HG02610 (cell line): ENCODE results near the gene CLPTM1.
A peak's percentile ranks its signal among the peaks of the same experiment; 100 is the strongest.
"Not testable (repeated sequence)": the region's sequence is repeated elsewhere in the genome, so short reads cannot be mapped to it uniquely, and the experiment has no call there.

ENCODE experiments used
- ATAC-seq: cut with Tn5 transposase; IDR thresholded peaks from one replicate; pipeline ENCODE4 v1.9.1; 2021; ENCODE audit warnings: mild to moderate bottlenecking, moderate library complexity; ENCODE audit not compliant: unreplicated experiment

The CLPTM1 gene

DNA sequence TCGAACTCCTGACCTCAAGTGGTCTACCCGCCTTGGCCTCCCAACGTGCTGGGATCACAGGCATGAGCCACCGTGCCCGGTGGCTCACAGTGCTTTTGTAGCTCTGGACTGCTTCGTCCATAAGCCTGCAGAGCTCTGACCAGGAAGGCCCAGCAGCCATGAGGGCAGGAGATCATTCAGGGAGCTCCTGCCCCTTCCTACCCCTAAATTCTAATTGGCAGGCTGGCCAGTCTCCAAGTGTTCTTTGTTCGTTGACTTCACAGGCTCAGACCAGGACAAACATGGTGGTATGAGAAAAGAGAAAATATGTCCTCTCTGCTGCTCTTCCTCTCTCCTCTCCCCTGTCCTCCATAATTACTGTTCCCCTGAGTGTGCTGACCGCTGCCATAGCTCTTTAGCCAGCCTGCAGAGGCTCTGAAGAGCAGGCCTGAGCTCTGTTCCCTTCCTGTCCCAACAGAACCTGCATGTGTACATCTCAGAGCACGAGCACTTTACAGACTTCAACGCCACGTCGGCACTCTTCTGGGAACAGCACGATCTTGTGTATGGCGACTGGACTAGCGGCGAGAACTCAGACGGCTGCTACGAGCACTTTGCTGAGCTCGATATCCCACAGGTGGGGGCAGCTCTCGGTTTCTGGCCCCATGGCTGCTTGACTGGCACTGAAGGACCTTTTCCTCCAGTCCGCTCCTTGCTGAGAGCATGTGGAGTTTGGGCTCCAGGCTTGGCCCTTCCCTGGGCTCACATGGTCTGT is 19.0 kb downstream of the CLPTM1 start:
- no peak for ATAC-seq

DNA sequence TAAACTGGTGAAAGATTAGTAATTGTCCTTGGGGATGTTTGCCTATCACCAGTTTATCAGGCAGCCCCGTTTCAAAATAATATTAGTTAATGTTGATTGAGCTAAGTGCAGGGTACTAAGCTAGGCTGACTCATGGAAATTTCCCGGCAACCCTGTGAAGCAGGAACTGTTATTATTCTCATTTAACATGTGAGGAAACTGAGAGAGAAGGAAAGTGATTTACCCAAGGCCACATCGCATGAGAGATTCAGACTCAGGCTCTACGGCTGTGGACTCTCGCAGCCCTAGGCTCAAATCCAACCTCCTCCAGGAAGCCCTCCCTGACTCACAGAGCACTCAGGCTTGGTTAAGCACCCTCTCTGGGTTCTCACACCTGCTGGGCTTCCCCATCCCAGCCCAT is 19.7 kb downstream of the CLPTM1 start:
- no peak for ATAC-seq

DNA sequence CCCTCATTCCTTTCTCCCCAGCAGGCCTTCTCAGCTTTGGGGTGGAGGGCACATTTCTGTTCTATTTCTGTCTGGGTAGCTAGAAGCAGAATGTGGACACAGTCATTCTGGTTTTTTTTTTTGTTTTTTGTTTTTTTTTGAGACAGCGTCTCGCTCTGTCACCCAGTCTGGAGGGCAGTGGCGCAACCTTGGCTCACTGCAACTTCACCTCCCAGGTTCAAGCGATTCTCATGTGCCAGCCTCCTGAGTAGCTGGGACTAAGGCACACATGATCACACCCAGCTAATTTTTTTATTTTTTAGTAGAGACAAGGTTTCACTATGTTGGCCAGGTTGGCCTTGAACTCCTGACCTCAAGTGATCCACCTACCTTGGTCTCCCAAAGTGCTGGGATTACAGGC is 20.3 kb downstream of the CLPTM1 start:
- ATAC-seq, result no peak

DNA sequence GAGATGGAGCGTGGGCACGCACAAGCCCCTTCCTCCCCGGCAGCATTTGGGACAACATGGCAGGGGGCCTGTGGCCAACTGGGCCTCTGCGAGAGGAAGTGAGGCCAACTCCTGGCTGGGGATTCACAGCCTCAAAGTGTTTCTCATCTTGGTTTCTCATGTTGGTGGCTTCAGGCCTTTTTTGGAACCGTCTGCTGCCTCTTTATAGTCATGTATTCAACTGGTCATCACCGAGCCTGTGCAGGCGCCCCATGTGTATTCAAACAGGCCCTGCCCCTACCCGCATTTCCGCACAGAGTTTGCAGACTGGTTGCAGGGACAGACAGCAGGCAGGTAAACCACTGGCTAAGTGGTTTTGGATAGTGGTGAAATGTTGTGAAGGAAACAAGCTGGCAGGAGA is 28.8 kb downstream of the CLPTM1 start:
- ATAC-seq, result no peak

DNA sequence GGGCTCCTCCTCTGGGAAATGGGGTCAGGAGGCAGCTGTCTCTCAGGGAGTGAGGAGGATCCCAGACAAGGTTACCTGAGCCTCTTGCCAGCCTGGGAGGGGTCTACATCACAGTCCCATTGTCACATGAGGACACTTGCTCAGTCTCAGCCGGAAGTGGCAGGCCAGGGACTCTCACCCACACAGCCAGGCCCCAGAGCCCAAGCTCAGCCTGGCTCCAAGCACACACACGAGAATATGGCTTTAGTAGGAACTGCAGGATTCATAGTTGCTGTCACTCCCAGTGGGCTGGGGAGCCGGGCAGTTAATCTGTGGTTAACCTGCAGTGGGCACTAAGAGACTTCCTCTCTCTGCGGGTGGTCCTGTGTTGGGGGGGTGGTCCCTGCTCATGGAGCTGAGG is 30.3 kb downstream of the CLPTM1 start:
- ATAC-seq, result no peak

DNA sequence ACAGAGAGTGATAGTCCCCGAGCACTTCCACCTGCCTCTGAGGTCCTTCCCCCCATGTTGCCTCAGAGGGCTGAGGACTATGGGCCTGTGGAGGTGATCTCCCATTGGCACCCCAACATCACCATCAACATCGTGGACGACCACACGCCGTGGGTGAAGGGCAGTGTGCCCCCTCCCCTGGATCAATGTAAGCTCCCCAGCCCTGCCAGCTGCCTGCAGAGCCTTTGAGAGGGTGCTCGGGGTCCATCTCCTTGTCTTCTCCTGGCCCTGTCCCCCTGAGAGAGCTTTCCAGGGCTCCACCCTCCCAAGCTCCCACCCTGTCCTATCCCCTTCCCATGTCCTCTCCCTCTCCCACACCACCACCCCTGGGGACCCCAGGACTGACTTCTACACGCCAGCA is 31.2 kb downstream of the CLPTM1 start:
- ATAC-seq, result no peak

DNA sequence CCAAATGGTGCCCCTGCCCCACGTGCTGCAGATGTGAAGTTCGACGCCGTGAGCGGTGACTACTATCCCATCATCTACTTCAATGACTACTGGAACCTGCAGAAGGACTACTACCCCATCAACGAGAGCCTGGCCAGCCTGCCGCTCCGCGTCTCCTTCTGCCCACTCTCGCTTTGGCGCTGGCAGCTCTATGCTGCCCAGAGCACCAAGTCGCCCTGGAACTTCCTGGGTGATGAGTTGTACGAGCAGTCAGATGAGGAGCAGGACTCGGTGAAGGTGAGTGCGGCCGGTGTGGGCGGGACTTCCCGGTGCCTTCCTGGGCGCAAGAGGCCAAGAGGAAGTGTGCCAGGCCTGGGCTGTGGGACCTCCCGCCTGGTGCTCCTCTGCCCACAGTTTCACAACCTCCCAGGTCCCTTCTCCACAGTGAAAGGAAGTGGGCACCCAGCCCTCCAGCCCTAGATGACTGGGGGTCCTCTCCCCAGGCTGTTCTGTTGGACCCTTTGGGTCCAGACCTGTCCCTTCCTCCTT is 32.0 kb downstream of the CLPTM1 start:
- no peak for ATAC-seq

DNA sequence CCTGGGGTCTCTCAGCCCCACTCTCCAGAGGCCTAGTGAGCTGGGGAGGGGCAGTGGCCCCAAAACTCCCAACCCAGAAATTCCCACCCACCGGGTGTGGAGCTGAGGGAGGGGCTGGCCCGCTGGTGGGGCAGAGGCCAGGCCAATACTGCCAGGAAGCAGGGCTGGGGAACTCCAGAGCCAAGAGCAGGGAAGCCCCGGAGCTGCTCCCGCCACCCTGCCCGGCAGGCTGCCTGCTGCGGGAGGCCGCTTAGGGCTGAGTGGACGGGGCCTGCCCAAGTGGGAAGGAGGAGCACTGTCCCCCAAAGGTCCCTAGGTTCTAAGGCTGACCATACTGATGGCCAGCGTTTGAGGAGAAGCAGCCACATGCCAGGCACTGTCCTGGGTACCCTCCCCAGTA is 33.1 kb downstream of the CLPTM1 start:
- no peak for ATAC-seq

DNA sequence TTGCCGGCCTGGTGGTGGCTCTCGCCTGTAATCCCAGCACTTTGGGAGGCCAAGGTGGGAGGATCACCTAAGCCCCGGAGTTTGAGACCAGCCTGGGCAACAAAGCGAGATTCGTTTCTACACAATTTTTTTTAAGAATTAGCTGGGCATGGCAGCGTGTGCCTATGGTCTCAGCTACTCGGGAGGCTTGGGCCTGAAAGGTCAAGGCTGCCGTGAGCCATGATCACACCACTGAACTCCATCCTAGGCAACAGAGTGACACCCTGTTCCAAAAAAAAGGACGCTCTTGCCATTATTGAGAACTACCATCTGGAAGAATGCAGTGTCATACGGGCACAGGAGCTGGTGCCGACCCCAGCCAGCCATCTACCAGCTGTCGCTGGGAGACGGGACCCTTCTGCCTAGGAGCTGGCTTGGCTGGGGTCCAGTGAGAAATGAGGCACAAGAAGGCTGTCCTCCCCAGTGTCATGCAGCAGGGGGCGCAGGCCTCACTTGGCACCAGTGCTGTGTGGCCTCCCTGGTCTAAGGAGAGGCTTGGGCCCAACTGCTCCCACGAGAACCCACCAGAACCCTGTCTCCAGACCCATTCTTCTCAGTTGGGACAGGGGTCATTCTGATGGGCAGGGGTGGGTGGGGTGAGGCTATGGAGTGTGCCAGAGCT is 33.8 kb downstream of the CLPTM1 start:
- no peak for ATAC-seq

DNA sequence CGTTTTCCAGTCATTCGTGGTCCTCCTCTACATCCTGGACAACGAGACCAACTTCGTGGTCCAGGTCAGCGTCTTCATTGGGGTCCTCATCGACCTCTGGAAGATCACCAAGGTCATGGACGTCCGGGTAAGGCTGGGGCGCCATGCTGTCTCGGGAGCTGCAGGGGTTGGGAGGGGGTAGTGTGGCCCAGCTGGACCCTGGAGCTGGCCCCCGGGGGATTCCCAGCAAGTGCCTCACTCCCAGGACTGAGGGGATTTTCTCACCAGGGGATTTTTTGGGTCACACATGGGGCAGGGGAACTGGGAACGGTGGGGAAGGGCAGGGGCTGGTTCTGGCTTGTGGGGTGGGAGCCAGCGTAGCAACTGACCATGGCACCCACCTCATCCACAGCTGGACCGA is 35.3 kb downstream of the CLPTM1 start:
- ATAC-seq, result no peak

DNA sequence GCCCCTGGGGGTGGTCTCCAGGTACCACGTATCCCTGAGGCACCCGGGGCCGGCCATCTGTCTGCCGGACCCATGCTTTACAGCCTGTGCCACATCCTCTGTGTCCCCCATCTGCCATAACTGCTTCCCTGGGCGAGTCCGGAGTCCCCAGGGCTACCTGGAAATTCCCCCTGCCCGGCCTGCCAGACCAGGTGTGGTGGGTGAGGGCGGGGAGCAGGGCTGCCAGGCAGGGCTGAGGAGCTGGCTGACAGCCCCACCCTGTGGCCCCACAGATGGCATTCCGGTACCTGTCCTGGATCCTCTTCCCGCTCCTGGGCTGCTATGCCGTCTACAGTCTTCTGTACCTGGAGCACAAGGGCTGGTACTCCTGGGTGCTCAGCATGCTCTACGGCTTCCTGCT is 35.8 kb downstream of the CLPTM1 start:
- ATAC-seq, result no peak

DNA sequence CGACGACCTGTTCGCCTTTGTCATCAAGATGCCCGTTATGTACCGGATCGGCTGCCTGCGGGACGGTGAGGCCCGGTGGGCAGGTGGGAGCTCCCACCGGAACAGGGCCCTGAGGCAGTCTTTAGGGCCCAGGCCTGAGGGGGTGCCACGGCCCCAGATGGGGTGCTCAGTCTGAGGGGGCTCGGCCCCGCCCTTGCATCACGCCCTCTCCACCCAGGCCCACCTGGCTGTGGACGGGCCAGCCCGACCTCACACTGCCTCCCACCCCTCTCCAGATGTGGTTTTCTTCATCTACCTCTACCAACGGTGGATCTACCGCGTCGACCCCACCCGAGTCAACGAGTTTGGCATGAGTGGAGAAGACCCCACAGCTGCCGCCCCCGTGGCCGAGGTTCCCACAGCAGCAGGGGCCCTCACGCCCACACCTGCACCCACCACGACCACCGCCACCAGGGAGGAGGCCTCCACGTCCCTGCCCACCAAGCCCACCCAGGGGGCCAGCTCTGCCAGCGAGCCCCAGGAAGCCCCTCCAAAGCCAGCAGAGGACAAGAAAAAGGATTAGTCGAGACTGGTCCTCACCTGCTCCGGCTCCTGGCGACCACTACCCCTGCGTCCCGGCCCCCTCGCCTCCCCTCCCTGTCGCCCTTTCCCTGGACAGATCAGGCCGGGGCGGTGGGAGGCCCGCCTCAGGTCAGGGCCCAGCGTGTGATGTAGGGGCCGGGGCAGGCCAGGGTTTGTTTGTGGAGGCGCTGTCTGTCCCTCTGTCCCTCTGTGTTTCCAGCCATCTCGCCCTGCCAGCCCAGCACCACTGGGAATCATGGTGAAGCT is 37.4 kb downstream of the CLPTM1 start:
- ATAC-seq, result no peak

DNA sequence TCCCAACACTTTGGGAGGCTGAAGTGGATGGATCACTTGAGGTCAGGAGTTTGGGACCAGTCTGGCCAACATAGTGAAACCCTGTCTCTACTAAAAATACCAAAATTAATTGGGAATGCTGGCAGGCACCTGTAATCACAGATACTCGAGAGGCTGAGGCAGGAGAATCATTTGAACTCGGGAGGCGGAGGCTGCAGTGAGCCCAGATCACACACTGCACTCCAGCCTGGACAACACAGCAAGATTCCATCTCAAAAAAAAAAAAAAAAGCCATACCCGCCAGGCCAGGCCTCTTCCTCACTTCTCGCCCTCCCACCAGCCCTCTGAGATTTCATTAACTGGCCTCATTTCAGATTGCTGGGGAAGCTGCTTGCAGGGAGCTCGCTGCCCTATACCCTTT is 38.3 kb downstream of the CLPTM1 start:
- no peak for ATAC-seq

DNA sequence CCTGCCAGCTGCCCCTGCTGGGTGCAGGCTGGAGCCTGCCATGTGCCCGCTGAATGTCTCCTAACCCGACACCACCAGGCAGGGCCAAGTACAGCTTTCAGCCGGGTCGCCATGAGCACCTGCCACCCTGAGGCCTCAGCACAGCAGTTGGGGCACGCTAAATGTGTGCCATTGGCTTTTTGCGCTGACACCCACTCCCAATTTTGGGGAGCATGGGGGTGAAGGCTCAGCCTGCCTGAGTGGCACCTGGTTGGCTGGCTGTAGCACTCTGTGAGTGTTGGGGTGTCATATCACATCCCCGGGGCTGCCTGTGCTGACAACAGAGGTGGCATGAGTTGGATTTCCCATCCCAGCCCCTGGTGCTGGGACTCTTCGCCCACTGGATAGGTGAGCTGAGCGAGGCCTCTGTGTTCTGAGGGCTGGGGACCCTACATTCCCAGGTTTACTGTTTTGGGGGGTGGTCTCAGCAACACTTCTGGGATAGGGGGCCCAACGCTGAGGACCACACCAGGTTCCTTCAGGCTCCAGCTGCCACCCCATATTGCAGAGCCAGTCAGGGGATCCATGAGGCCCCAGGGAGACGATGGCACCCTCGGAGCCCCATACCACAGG is 38.9 kb downstream of the CLPTM1 start:
- ATAC-seq, result no peak

DNA sequence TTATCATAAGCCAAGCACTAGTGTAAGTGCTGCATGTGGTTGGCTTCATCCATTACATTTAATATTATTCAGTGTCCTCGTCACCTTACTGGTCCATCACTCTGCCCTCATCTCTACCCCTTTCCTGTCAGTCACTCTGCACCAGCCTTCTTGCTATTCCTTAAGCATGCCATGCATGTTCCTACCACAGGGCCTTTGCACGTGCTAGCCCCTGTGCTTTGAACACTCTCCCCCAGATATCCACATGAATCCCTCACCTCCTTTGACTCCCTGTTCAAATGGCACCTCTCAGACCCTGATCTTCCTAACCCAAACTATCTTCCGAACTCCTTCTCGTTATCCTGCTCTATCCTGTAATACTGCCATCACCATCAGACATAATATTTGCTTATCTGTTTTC is 42.8 kb downstream of the CLPTM1 start:
- no peak for ATAC-seq

DNA sequence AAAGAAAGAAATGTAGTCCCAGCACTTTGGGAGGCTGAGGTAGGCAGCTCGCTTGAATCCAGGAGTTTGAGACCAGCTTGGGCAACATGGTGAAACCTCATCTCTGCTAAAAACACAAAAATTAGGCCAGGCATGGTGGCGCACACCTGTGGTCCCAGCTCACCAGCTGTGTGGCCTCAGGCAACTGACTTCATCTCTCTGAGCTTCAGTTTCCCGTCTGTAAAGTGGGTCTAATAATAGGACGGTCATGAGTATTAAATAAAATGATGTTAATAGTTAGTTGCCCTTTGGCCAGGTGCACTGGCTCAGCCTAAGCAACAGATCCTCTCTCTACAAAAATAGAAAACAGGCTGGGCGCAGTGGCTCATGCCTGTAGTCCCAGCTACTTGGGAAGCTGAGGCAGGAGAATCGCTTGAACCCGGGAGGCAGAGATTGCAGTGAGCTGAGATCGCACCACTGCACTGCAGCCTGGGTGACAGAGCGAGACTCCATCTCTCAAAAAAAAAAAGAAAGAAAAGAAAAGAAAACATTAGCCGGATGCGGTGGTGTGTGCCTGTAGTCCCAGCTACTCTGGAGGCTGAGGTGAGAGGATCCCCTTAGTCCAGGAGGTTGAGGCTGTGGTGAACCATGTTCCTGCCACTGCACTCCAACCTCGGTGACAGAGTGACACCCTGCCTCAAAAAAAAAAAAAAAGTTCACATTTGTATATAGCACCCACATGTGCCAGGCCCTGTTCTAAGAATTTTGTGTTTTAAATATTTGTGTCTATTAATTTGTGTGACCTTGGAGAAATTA is 44.1 kb downstream of the CLPTM1 start:
- not testable (repeated sequence) for ATAC-seq

DNA sequence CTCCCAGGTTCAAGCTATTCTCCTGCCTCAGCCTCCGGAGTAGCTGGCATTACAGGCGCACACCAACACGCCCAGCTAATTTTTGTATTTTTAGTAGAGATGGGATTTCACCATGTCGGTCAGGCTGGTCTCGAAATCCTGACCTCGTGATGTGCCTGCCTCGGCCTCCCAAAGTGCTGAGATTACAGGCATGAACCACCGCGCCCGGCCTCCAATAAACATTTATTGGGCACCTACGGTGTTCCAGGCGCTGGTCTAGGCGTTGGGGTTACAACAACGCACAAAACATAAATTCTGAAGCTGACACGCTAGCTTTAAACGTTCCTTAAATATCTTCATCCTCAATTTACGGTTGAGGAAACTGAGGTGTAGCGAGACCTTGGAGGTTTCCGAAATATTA is 45.5 kb downstream of the CLPTM1 start:
- ATAC-seq, result not testable (repeated sequence)

DNA sequence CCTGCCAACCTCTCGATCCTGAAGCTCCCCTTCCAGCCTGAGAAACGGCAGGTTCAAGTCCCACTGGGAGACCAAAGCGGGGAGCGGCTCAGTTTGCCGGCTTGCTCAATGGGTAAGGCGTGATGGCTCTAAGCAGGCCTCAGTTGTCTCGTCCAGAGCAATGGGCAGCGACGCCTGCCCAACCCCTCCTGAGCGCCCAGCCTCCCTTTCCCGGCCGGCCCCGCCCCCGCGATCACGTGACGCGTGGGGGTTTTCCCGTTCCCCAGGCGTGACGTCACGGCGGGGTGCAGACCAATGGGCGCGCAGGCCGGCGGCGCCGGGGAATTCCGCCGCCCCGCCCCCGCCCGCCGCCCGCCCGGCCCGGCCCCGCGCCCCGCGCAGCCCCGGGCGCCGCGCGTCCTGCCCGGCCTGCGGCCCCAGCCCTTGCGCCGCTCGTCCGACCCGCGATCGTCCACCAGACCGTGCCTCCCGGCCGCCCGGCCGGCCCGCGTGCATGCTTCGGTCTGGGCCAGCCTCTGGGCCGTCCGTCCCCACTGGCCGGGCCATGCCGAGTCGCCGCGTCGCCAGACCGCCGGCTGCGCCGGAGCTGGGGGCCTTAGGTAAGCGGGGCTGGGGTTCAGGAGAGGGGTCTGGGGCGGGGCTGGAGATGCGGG is 46.0 kb downstream of the CLPTM1 start, which contains the start of gene RELB:
Gene RELB (plus strand): TSS at position 378 of the 653 bp plus-strand sequence. CDS start 116 bp downstream, at position 494.
- ATAC-seq, result peak; percentile 42

DNA sequence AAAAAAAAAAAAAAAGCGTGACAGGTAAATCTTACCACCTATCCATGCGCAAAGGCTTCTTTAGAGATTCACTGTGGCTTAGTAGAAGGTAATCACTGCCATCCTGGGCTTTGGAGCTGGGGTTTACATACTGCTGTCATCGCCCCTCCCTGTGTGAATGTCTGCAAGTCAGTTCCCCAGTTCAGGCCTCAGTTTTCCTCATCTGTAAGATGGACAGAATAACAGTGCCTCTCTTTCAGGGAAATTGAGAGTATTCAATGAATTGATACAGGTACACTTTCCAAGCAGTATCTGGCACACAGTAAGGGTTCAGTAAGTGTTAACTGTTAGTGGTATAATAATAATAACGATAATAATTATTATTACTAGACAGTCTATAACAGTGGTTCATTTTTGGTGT is 48.3 kb downstream of the CLPTM1 start:
- no peak for ATAC-seq

DNA sequence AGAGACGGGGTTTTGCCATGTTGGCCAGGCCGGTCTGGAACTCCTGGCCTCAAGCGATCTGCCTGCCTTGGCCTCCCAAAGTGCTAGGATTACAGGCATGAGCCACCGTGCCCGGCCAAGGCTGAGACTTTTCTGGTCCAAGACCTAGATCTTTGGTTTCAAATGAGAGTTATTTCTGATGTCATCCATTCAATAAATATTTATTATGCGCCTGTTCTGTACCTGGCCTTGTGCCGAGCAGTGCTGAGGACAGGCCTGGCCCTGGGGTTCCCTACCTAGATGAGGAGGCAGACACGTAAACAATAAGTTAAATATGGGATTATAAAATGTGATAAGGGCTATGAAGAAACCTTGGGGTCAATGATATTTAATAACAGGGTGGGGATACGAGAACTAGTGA is 50.6 kb downstream of the CLPTM1 start:
- no peak for ATAC-seq
